HG02938 (cell line): ENCODE measurements around the gene AKAP1.

Experiments
- ATAC-seq: cut with Tn5 transposase; IDR thresholded peaks from one replicate; pipeline ENCODE4 v1.9.1; 2021; ENCODE audit warnings: mild to moderate bottlenecking, moderate library complexity; ENCODE audit not compliant: unreplicated experiment

The AKAP1 gene

DNA sequence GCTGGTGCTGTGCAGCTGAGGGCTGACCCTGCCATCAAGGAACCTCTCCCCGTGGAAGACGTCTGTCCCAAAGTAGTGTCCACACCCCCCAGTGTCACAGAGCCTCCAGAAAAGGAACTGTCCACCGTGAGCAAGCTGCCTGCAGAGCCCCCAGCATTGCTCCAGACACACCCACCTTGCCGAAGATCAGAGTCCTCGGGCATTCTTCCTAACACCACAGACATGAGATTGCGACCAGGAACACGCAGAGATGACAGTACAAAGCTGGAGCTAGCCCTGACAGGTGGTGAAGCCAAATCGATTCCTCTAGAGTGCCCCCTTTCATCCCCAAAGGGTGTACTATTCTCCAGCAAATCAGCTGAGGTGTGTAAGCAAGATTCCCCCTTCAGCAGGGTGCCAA is 20.5 kb downstream of the AKAP1 start:
- ATAC-seq: no peak

GRCh38 chr17:57106107-57106835 is 21.2 kb downstream of the AKAP1 start:
- ATAC-seq: no peak

- ATAC-seq: no peak
Measured at GRCh38 chr17:57106836-57107497, 21.9 kb downstream of the AKAP1 start.

DNA sequence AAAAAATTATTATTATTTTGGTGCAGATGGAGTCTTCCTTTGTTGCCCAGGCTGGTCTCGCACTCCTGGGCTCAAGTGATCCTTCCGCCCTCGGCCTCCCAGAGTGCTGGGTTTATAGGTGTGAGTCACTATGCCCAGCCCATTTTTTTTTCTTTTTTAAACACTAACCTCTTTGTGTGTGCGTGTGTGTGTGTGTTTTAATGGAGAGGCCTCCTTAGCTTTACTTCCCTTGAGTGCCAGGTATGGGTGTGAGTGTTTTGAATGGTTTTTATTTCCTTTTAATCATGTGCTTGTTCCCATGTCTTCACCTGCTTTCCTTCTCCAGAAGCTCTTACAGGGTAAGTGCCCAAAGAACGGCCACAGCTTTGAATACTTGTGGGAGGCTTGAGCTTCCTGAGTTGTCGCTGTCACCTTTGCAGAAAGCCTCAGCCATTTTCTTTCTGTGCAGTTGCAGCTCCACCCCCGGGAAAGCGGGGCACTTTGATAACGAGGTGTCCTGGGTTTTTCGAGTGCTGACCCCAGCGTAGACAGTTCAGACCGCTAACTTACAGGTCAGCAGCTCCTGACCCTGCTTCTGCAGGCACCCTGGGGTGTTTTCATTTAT is 22.6 kb downstream of the AKAP1 start:
- ATAC-seq: no peak

DNA sequence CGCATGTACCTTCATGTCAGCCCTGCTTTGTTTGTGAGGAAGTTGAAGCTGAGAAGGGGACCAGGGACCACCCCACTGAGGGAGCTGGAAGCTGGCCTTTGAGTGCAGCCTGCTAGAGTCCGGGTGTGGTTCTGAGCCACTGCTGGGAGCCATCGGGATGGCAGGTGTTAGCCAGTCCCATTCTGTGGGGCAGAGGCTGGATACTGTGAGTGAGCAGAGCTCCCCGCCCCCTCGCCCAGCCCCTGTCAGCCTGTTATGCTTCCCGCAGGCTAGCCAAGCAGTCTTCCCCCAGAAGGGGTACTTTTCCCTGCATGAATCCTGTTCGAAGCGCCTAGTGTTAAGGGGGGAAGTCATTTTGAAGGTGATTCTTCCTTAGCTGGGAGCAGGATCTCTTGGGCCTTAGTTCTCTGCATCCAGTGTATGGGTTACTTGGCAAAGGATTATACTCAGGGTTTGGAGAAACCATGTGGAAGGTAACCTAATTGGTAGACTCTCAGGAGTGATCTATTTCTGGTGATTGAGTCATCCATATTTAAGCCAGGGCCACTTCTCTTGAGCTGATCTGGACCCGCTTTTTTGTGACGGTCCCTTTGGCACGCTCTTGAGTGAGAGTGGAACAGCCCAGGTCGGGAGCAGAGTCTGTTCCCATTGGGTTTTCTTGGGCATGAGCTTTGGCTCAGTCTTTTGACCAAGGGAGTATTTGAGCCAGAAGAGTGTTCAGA is 23.8 kb downstream of the AKAP1 start:
- ATAC-seq: no peak

- ATAC-seq: no peak
Measured at GRCh38 chr17:57109393-57110151, 24.5 kb downstream of the AKAP1 start.

DNA sequence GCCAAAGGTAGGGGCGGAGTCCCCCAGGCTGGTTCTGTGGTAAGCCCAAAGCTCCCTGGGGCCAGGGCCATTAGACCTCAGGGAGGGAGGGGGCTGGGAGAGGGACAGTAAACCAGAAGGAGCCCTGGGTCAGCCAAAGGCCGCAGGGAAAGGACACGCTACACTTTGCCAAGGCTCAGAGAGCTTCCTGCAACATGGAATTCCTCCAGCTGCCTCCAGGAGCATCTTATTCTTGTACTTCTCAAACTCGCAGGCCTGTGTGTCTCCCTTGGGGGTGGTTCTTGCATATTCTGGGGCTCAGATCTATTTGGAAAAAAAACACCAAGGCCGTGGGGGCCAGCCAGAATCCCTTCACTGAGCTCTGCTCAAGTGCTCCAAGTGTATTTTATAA is 25.1 kb downstream of the AKAP1 start:
- no peak for ATAC-seq

DNA sequence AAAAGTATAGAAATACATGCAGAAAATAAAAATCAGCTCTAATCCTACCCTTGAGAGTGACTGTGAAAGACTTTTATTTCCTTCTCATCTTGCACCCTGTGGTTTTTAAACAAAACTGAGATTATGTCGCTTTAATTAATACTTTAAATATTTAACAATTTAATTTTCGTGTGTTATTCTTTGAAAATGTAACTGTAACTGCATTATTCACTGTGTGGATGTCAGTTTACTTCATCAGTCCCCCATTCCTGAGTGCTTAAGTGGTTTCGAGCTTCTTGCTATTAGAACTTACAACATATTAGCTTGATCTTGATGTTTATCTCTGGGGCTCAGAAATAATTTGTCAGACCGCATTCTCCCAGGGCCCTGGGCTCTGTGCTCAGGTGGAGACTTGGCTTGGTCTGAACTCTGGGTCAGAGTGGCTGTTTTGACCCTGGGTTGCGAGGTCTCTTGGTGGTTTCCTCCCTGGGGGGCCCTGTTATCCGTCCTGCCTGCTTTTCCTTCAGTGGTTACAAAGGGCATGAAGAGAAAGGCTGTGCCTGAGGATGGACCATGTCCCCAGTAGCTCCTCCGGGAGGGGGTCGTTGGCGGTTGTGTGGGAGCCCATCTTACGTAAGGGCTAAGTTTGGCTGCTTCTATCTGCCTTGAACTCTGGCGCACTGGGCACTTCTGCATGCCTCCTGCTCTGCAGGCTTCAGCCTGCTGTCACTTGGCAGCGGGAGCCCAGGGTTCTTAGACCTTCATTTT is 25.7 kb downstream of the AKAP1 start:
- ATAC-seq: no peak

DNA sequence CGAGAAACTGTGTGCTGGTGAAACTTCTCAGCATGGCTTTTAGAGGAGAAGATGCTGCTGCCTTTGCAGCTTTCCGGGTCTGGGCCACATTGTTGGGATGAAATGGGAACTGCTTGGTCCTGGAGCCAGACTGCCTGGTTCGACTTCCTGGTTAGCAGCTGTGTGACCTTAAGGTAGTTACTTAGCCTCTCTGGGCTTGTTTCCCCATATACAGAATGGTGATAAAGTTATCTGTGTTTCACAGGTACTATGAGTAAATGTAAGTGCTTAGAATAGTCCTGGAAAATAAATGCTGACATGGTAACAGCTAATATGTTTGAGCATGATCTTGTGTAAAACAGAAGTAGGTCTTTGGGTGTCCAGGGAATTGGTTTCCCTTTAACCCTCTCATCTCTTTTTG is 26.3 kb downstream of the AKAP1 start:
- no peak for ATAC-seq

GRCh38 chr17:57113011-57113410 is 28.0 kb downstream of the AKAP1 start:
- ATAC-seq: no peak

DNA sequence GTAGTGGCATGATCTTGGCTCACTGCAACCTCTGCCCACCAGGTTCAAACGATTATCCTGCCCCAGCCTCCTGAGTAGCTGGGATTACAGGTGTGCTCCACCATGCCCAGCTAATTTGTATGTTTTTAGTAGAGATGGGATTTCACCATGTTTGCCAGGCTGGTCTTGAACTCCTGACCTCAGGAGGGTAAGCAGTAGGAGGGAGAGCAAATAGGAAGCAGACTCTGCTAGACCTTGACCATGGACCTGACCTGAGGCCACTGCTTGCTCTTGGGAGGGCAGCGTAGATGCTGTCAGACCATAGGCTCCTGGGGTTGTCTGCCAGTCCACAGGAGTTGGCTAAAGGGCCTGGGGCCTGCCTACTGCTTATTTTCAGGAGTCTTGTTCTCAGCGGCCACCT is 28.6 kb downstream of the AKAP1 start:
- ATAC-seq: no peak

DNA sequence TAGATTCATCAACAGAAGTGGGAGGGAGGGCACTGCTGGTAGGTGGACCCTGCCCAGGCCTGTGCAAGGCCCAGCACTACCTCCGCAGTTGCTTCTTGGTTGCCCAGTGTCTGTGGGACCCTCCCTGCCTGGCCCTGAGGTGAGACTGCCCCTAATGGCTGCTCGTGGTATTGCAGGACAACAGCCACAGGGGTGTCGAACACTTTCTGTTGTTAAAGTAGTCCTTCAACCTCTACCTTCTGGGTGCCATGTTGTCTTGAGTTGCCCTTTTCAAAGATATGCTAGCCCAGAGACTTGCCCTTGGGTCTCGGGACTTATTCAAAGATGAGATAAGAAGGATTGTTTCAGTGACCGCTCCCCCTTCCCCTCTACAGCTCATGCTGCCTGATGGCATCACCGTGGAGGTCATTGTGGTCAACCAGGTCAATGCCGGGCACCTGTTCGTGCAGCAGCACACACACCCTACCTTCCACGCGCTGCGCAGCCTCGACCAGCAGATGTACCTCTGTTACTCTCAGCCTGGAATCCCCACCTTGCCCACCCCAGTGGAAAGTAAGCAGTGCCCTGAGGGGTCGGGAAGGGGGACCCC is 29.1 kb downstream of the AKAP1 start:
- ATAC-seq: no peak

DNA sequence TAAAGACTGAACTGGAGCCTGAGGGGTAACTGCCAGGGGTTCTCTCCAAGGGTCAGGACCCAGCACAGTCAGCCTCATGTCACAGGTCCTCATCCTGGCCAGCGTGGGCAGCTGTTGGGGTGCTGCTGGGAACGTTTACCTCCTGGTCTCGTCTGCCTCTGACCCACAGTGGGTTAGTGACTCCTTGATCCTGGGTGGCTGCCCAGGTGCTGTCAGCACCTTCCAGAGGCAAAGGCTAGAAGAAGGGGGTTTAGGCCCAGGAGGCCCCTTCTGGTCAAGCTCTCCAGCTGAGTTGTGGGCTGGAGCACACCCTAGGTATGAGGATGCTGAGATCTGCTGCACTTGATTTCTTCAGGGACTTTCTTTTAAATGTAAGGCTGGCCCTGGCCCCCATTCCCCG is 30.3 kb downstream of the AKAP1 start:
- ATAC-seq: no peak

GRCh38 chr17:57115916-57116315 is 30.9 kb downstream of the AKAP1 start:
- ATAC-seq: no peak

- no peak for ATAC-seq
Measured at GRCh38 chr17:57117798-57118197, 32.8 kb downstream of the AKAP1 start.

GRCh38 chr17:57120814-57121213 is 35.8 kb downstream of the AKAP1 start:
- ATAC-seq: no peak

- no peak for ATAC-seq
Measured at GRCh38 chr17:57121308-57122042, 36.4 kb downstream of the AKAP1 start.

GRCh38 chr17:57124053-57124452 is 39.0 kb downstream of the AKAP1 start:
- ATAC-seq: no peak

DNA sequence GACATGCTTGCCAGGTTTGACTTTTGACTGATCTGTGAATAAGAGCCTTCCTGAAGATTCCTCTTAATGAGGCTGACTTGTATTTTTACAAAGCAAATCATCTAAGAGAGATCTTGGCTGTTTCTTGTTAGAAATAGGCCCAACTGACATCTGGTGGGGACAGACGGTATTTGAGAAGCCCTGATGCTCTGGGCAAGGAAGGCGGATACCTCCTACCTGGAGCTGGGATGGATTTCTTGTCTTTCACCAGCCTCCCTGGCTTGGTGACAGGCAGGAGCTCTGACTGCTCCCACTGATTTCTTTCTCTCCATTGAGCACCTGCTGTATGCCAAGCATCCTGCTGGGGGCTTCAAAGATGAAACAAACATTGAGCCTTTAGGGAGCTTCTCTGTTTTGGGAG is 40.4 kb downstream of the AKAP1 start:
- no peak for ATAC-seq
